HK-2 (cell line): ENCODE results near the gene CHRNB4.
"Not testable (repeated sequence)": the region's sequence is repeated elsewhere in the genome, so short reads cannot be mapped to it uniquely, and the experiment has no call there.

Source experiments
- DNase-seq: peaks from one replicate; pipeline ENCODE4 v3.0.0-alpha.2; 2018; ENCODE audit not compliant: unreplicated experiment

Gene CHRNB4, protein sequence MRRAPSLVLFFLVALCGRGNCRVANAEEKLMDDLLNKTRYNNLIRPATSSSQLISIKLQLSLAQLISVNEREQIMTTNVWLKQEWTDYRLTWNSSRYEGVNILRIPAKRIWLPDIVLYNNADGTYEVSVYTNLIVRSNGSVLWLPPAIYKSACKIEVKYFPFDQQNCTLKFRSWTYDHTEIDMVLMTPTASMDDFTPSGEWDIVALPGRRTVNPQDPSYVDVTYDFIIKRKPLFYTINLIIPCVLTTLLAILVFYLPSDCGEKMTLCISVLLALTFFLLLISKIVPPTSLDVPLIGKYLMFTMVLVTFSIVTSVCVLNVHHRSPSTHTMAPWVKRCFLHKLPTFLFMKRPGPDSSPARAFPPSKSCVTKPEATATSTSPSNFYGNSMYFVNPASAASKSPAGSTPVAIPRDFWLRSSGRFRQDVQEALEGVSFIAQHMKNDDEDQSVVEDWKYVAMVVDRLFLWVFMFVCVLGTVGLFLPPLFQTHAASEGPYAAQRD

DNA sequence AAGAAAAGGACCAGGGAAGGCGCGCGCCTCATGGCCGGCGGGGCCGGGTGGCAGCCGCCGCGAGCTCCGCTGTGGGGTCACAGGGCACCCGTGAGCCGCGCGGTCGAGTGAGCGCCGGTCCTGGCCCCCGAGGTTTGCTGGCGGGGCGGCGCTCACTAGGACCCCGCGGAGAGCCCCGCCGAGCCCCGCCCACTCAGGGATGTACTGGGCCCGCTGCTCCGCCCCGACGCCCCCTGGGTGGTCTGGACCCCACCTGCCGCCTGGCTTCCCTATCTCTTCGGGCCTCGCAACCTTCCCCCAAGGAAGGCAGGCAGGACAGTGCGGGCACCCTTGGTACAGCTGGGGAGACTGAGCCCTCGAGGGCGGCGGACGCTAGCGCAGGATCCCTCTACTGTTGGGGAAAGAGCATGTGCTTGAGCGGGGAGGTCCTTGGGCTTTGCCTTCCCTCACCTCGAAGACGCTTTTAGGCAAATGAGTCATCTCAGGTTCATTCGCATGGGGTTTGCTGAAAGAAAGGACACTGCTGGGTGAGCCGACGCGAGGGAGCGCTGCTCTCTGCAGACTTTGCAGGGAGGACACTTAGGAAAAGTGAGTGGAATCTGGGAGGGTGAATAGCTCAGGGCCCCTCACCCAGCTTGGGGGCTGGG is at the start of gene CHRNB4:
TSS of gene CHRNB4 (minus strand) at position 109 of the 647 bp plus-strand sequence. CDS start at position 32, 77 bp downstream.
- peak; percentile 41 for DNase-seq

DNA sequence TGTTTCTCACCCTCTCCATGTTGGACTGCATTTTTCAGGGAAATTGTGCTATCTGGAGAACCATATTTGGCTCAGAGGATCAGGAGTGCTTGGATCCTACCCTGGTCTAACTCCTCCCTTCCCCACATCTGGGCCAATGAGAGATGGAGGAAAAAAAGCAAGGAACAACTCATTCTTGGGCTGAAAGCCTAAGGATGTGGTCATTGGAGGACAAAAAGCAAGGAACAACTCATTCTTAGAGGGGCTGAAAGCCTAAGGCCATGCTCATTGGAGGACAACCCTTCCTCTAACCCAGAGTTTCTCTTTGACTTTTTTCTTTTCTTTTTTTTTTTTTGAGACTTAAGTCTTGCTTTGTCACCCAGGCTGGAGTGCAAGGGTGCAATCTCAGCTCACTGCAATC is 48.6 kb upstream of the CHRNB4 start:
- DNase-seq, result no peak

DNA sequence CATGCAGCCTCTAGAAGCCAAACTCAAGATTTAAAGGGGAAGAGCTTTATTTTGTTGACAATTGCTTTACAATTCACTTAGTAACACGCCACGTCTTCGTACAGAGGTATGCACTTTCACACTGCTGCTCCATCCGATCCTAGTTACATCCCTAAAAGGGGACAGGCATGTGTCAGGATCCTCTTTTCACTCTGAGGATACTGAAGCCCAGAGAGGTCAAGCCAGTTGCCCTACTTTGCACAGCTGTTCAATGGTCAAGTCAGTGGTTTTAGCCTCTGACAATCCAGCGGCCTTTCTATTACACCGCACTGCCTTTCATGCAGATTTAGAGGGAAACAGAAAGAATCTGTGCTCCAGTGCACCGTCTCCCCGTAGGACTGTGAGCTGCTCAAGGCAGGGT is 44.9 kb upstream of the CHRNB4 start:
- DNase-seq, result no peak

DNA sequence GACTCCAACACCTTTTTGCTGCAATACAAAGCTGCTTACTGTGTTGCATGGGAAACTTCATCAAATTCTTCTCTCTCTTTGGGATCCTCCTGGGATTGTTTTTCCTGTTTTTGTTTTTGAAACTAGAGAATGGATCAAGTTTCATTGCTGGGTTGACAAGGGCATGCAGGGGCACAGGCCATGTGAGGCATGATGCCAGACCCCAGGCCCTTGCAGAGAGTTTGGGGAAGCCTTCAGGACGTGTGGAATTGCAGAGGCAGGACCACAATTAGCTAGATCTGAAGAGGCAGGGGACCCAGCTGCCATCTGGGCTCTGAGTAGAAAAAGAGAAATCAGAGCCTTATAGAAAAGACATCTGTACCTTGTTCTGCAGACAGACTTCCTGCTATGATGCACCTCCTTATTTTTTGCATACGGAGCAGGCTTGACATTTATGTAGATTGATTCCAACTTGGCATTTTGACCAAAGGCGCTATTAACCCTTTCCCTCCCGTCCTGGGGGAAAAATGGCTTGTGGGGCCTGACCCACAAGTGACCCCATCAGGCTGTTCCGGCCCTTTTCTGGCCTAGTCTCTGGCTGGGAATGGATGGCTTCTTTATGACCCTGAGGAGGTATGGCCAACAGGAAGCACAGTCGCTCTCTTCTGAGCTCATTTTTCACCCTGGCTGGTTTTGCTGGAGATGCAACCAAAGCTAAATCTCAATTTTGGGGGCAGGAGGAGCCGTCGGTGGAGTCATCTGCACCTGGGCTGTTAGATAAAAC is 44.3 kb upstream of the CHRNB4 start:
- no peak for DNase-seq

DNA sequence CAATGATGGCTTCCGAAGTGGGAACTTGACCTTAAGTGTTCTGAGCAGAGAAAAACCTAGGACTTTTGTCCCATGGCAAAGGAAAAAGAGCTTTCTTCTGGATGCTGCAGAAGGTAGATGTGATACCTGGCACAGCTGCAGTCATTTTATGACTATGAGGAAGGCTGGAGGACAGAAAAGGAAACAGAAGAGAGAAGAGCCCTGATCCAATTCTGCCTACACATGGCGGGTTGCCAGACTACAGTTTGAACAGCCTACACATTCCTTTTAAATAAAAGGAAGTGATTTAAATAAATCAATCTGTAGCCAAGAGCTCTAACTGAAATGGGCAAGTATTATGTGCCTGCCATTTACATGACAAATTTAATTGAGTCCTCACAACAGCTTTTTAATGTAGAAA is 43.6 kb upstream of the CHRNB4 start:
- DNase-seq, result no peak

DNA sequence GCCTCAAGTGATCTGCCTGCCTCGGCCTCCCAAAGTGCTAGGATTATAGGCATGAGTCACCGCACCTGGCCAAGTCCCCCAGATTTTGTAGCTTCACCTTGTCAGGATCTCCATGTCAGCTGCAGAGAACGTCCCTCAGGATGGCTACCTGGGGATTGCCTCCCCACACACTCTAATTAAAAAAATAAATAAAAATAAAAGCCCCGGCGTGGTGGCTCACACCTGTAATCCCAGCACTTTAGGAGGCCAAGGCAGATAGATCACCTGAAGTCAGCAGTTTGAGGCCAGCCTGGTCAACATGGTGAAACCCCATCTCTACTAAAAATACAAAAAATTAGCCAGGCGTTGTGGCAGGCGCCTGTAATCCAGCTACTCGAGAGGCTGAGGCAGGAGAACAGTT is 42.6 kb upstream of the CHRNB4 start:
- not testable (repeated sequence) for DNase-seq

DNA sequence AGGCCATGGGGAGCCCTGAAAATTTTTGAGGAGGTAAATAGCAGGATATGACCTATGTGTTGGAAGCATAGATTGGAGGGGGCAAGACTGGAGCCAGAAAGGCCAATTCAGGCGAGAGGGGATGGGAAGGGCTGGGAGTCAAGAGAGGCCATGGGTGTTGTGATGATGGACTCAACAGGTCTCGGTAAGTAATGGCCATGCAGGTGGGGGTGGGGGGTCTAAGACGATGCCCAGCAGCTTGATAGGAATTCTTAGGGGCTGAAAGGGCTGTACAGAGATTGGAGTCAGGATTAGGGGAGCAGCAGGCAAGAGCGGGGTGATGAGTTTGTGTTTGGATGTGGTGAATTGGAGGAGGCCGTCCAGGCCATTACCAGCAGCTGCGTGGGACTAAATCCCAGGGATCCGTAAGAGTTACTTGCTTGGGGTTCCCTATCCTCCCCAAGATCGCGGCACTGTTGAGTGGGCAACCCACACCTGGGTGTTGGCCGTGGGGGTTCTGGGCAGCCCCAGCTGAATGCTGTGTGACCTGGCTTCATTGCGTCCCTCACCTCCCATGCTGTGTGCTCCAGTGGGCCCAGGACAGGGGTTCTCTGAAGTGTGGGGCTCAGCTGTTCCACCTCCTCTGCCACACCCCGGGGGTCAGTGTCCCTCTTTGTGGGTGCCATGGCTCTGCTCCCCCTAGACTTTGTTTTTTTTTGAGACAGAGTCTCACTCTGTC is 41.8 kb upstream of the CHRNB4 start:
- DNase-seq, result no peak

DNA sequence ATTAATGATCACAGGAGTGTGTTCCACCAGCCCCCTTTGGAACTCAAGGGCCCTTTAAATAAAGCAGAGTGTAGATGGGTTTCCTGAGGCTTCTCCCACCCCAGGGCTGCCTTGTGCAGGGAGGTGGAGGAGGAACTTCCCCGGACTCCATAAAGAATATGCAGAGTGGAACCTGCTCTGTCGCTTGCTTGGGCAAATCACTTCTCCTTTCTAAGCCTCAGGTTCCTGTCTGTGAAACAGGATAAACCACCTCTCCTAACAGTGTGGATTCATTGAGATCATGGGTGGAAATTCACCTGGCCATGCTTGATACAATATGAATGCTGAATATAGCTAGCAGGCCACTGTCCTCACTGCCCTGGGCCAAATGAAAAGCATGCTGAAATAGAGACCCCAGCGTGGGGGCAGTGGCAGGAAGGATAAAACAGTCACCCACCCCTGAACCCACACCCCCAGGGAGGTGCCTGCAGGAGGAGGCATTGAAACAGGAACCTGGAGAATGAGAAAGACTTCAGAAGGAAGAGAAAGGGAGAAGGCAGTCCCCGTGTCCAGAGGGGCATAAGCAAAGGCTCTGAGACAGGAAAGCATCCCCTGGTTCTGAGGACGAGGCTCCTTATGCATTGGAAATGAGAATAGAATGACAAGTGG is 41.1 kb upstream of the CHRNB4 start:
- no peak for DNase-seq

DNA sequence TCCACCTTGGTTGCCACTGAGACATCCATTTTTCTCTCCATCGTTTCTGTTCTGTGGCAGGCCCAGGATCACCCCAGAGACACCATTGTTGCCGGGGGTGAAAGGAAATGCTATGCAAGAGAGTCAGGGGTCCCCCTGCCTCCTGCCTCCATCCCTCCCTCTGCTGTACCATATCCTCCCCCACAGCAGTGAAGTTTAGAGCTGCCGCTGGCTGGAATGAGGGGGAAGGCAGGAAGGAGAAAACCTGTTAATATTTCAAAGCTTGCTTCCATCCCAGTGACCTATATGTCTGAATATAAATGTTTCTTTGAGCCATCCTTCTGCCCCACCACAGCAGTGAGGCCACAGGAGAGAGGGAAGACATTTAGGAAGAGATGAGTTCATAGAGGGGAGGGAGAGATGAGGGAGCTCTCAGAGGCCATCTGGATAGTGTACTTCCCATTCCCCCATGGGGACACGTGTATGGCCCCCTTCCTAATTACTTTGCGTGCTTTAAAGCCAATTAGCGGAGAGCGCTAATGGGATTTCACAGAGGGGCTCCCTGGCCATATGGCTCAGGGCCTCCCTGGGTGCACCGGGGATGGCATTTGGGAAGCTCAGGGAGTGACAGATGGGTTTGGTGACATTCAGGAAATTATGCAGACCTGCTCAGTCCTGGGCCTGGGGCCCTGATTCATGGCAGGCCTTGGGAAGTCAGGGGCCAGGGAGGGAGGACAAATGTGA is 40.4 kb upstream of the CHRNB4 start:
- DNase-seq, result no peak

DNA sequence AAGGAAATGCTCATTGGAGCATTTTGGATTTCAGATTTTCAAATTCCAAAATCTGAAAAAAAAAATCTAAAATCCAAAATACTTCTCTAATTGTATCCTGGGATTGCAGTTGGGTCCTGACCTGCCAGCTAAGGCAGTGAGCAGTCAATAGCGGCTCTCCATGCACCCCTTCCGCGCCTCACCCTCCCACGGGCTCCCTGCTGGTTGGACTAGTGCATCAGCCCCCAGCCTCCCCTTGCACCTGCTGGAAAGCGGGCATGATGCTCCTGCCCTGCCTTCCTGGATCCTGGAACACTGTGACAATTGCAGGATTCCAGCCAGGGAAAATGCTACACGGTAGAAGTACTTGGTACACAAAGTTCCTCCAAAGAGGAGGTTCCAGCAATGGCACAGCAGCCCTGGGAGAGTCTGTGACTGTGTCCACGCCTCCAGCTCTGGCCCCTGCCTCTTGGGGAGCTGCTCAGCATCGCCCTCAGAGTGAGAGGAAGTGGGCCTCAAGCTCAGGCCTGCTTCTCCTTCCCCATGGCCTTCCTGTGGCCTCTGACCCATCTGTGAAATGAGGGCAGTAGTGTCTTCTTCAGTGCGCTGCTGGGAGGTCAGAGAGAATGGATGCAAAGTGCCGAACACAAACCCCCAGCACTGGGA is 39.5 kb upstream of the CHRNB4 start:
- no peak for DNase-seq

DNA sequence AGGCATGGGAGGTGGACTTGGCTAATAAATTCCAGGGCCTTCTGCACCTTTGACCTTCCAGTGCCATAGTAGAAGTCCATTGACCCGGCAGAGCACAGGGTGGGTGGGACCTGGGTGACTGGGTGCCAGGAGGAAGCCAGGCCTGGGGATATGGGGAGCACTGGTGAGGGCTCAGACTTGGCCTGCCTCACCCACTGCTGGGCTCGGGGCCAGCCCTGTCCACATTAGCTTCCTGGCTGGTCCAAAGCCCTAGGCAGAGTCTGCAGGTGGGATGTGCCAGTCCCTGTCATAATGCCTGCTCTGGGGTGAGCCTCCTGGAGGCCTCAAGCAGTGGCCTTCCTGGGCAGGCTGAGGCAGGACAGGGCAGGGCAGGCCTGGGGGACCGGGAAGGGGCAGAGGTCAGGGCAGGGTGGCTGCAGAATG is 38.1 kb upstream of the CHRNB4 start:
- no peak for DNase-seq

DNA sequence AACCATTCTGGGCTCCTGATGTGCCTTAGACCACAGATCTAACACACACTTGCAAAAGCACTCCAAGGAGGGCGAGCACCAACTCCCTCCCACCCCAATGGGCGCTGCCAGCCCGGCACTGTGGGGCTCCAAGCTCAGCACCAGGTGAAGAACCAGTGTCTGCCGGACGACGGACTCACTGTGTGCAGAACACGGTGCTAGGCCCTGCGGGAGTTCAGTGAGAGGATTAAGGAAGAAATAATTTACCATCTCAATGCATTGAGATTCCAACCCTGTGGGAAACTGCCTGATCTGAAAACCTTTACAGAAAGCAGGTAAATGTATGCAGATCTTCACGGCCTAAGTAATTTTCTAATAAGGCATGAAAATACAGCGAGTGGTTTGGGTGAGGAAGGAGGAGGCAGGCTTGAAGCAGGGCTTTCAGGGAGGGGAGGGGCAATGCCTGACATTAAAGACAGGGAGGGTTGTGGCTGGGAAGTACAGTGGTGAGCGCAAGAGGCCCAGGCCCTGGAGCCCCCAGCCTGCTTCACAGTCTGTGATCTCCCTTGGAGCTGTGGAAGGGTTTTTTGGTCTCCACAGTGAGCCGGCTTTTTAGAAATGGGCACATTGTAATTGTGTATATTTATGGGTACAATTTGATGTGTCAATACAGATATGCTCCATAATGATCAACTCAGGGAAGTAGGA is 35.6 kb upstream of the CHRNB4 start:
- no peak for DNase-seq

DNA sequence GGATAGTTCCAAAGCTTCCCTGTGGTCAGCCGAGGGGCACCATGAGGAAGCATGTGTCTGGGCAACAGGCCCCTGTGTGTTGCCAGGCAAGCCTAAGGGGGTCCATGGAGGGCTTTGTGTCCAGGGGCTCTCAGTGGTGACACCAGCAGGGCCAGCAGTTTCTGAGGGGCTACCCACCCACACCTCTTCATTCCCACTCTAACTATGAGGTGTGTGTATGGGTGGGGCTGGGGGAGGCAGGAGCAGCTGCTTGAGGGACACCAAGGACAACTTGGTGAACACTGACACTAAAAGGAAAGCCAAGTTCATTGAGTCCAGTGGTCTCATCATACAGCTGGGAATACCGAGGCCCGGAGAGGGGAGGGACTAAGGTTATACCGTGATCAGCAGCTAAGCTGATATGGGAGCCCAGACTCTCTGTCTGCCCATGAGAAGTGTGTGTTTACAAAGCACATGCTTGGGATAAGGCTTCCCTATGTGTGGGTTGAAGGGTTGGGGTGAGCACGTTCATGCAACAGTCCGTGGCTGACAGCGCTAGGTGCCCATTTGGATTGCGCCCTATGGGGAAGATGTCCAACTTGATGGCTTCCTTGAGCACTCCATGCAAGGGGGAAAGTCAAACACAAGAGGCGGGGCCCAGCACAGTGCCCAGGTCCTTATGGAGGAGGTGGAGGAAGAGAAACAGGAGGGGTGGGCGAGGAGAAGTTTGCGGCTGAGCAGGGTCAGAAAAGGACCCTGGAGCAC is 34.8 kb upstream of the CHRNB4 start:
- no peak for DNase-seq

DNA sequence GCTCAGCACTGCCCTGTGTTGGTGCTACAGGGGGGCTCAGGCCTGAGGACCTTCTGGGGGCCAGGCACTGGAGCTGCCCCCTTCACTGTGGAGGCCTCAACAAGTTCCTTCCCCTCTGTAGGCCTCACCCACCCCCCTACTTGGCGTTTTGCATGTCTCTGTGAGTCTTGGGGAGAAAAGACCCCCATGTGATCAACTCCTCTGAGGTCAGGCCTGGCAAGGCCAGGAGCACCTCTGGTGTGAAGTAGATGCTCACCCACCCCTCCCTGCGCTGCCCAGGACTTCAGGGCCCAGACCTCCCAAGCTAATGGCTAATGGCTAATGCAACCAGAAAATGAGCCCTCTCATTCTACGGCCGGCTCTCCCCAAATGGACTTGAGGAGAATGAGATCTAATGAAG is 34.2 kb upstream of the CHRNB4 start:
- no peak for DNase-seq

DNA sequence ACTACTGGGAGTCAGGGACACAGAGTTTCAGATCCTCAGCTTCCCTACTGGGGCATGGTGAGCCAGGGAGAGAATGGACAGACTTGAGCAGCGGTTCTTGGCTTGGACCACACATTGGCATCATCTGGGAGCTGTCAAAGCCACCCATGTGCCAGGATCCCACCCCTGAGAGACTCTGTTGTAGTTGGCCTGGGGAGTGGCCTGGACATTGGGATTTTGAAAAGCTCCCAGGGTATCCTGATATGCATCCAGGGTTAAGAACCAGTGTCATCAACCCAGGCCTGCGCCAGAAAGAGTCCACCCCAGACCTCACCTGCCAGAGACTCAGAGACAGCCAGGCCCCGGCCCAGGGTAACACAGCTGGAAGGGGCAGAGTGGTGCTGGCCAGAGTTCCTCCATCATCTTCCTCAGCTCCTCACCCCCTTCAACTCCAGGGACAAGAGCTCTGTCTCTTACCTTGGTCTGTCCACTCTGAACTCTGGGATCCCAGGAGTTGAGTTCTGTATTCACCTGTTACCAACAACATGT is 33.0 kb upstream of the CHRNB4 start:
- DNase-seq, result no peak

DNA sequence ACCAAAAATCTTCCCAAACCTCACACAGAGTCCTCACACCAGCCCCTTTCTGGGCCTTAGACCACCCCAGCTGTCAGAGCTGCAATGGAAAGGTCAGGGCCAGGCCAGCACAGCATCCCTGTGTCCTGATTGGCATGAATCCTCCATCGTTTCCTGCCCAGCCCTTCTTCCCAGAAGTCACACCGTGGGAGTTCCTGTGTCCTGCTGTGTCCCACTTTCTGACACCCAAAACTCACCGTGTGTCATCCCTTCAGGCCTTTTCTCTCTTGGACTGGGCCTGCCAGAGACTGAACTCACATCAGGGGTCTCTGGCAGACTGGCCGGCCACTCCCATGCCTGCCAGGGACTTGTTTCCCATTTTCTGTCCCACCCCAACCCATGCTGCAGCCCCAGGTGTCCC is 32.5 kb upstream of the CHRNB4 start:
- no peak for DNase-seq

DNA sequence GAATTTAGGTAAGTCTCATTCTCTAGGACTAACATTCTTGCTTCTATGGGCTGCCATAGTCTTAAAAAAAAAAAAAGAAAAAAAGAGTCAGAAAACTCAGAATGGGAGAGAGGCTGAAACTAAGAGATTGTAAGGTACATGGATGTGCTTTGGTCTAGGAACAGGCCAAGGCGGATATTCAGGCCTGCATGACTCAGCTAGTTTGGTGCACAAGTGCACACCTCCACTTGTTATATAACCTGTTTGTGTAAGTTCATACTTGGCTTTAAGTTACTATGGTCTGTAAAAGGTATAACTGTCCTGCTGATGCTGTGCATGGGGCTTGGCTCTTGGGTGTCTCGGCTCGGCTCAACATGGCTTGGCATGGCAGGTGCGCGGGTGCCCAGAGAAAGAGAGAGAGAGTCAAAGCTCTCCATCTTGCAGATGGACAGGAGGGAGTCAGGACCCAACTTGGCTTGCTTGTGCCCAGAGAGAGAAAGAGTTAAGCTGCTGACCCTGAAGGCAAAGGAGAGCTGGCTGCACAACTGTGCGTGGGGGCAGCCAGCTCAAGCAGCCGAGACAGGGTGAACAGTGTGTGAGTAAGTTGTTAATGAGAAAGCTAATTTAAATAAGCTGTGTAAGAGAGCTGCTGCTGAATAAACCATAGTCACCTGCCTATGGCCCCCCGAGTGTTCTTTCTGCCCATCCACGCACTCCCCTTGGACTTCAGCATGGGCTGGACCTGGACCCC is 31.4 kb upstream of the CHRNB4 start:
- DNase-seq, result no peak
